ENCODE data around the gene TTC27. TPM values are rescaled to one million over a fixed set of nuclear protein-coding genes. Genes with fewer than 3 reads are reported as not detected.
"Not testable (repeated sequence)": the region's sequence is repeated elsewhere in the genome, so short reads cannot be mapped to it uniquely, and the experiment has no call there.

The TTC27 gene
- total RNA-seq (2014; rRNA removed; shearing (Covaris generic)), result 10.0 and 22.4 TPM in 2 replicates

GRCh38 chr2:32627814-32628579 is at the start of gene TTC27:
TSS of gene TTC27 (plus strand) at chr2:32628050. CDS start at chr2:32628293, 243 bp downstream.
- peak; percentile 97 for DNase-seq (ENCODE audit: low spot score)
- in situ Hi-C loops (cut with HindIII; ENCODE audit: low sequenced_read_pairs), result no loop called here

DNA sequence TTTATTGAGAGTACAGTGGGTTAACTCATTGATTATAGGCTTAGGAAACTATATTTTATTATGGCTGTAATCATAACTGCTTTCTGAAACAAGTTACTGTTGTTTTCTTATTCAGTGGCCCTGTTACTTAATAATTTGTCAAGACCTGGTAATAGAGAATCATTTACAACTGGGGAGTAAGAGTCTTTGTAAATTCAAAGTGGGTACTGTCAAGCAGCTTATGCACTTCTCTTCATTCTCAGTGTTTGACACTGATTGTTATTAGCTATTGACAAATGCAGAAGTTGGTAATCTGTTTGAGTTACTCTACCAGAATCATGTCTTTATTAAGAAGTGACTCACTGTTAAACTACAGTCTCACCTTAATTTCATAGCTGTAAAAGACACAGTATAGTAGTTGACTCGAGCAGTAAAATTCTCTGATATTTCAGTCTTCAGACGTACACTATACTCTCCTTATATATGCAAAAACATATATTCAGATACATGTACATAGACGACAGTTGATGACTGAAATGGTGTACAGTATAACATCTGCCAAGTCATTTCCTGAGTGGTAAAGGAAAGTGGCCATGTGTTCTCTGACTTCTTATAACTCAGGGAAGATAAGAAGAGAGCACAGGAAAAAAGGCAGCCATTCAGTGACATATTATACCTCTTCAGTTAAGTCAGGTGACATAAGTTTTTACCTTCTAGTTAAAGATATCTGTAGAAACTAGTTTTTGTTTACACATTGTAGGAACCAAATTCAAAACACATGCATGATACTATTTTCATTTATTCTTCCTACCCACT is 36.0 kb upstream of the TTC27 start:
- DNase-seq (ENCODE audit: low spot score), result no peak
- in situ Hi-C loops (cut with HindIII; ENCODE audit: low sequenced_read_pairs), result no loop called here

GRCh38 chr2:32594573-32594972 is 33.3 kb upstream of the TTC27 start:
- in situ Hi-C loops (cut with HindIII; ENCODE audit: low sequenced_read_pairs), result no loop called here
- no peak for DNase-seq (ENCODE audit: low spot score)

DNA sequence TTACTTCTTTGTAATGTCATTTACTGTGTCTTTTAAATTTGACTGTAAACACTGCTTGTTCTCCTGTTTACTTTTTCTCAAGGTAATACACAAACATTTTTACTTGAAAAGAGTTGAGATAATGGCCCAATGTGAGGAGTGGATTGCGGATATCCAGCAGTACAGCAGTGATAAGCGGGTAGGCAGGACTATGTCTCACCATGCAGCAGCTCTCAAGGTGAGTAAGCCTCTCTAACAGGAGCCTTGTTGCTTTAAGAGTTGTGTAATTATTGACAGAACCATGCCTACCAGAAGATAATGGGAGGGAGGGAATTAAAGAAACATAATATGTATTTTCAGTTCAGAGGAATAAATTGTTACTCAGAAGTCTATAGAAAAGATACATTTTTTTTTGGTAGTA is 16.5 kb upstream of the TTC27 start:
- no peak for DNase-seq (ENCODE audit: low spot score)
- in situ Hi-C loops (cut with HindIII; ENCODE audit: low sequenced_read_pairs), result no loop called here

- in situ Hi-C loops (cut with HindIII; ENCODE audit: low sequenced_read_pairs), result no loop called here
- no peak for DNase-seq (ENCODE audit: low spot score)
These were observed 16.1 kb upstream of the TTC27 start for GRCh38 chr2:32611771-32612170.

- DNase-seq (ENCODE audit: low spot score), result no peak
- in situ Hi-C loops (cut with HindIII; ENCODE audit: low sequenced_read_pairs), result no loop called here
These were observed 13.8 kb upstream of the TTC27 start for GRCh38 chr2:32614084-32614483.

DNA sequence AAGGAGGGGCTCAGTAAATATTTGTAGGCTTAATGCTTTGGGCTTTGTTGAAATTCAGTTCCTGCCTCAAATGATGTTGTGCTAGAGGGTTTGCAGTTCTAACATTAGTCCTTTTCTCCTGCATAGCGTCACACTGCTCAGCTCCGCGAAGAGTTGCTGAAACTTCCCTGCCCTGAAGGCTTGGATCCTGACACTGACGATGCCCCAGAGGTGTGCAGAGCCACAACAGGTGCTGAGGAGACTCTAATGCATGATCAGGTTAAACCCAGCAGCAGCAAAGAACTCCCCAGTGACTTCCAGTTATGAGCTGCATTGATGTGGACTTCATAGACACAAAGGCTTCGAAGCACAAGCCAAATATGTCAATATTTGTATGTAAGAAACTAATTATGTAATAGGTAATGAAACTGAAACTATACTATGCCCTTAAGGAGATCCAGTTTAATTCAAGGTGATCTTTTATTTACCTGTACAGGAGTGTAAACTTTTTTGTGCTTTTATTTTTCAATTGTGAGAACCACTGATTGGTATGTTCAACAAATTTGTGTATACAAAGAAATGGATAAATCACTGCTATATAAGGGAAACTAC is 10.2 kb upstream of the TTC27 start:
- DNase-seq (ENCODE audit: low spot score), result no peak
- in situ Hi-C loops (cut with HindIII; ENCODE audit: low sequenced_read_pairs), result no loop called here

DNA sequence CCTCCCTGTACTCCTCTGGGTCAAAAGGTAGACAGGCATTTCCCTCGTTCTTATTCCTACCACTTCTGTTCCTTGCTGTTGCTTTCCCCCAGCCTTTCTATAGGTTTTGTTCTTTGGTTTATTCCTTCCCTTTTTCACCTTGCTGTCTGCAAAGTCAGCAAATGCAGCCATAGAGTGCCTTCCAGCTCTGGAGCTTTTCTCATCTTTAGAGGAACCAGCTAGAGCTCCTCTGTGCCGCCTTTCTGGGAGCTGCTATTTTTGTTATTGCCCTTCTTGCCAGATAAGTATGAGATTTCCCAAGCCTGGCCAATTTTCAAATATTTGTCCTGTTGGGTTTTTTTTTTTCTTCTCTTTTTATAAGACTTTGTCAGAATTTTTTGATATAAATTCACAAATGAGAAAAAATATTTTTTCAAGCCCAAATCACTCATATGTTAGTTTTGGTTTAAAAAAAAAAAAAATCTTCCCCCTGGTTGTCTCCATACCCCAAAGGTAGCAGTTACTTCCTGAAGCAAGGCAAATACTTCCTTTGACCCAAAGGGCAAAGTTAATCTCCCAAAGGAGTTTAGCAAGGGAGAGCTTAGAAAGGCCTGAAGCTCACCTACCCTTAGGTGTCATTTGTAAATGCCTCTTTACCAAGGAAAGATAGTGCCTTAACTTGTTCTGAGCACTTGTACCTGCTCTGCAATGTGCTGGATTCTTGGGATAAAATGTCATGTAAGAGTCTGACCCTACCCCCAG is 5.1 kb upstream of the TTC27 start:
- in situ Hi-C loops (cut with HindIII; ENCODE audit: low sequenced_read_pairs), result no loop called here

DNA sequence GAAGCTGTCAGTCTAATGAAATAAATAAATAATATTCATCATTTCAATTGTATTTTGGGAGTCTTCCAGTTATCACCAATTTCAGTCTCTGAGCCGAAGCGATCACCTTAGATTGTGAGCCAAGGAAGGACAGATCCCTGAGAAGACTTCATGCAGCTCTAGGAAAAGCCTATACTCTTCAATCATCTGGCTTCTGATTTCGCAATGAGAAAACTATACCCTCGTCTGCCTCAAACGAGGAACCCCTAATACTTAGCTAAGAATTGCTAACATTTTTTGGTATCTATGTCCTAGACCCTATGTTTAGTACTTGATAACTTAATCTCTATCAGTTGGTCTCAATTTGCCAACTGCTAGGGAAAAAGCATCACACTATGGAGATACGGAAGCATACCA is 4.5 kb upstream of the TTC27 start:
- in situ Hi-C loops (cut with HindIII; ENCODE audit: low sequenced_read_pairs), result no loop called here
- DNase-seq (ENCODE audit: low spot score), result no peak

More for the DNA sequence above, 5.1 kb upstream of the TTC27 start:
- DNase-seq (ENCODE audit: low spot score), result no peak

- in situ Hi-C loops (cut with HindIII; ENCODE audit: low sequenced_read_pairs), result no loop called here
- DNase-seq (ENCODE audit: low spot score), result no peak
These were observed 3.0 kb upstream of the TTC27 start for GRCh38 chr2:32624812-32625211.

- DNase-seq (ENCODE audit: low spot score), result no peak
- in situ Hi-C loops (cut with HindIII; ENCODE audit: low sequenced_read_pairs), result no loop called here
These were observed 1.1 kb upstream of the TTC27 start for GRCh38 chr2:32626639-32627221.

GRCh38 chr2:32627441-32627813 is 423 bp upstream of the TTC27 start:
- in situ Hi-C loops (cut with HindIII; ENCODE audit: low sequenced_read_pairs), result no loop called here
- DNase-seq (ENCODE audit: low spot score), result no peak

DNA sequence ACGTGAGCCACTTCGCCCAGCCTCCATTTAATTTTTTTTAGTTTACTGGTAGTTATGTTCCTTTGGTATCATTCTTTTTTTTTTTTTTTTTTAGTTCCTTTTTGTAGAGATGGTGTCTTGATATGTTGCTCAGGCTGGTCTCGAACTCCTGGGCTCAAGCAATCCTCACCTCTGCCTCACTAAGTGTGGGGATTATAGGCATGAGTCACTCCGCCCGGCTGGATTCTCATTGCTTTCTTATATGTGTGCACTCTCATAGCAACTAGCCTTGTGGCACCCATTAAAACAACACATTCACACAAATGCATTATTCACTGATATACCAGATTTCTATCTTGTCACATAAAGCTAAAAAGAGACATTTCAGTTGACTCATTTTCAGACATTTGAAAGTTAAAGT is 4.2 kb downstream of the TTC27 start:
- in situ Hi-C loops (cut with HindIII; ENCODE audit: low sequenced_read_pairs), result no loop called here
- DNase-seq (ENCODE audit: low spot score), result no peak

DNA sequence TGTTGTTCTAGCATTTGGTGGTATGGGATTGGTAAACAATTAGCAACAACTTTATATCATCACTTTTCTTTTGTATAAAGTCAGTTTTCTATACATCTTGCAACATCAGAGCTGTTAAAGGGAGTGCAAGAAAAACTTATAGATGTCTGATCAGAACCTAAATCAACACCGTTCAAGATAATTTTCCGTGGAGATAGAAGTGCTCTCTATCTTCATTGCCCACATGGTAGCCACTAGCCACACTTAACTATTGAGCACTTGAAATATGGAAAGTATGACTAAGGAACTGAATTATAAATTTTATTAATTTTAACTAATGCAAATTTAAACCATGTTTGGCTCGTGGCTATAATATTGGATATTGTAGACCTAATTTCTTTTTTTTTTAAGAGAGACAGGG is 5.2 kb downstream of the TTC27 start:
- in situ Hi-C loops (cut with HindIII; ENCODE audit: low sequenced_read_pairs), result no loop called here
- DNase-seq (ENCODE audit: low spot score), result no peak

DNA sequence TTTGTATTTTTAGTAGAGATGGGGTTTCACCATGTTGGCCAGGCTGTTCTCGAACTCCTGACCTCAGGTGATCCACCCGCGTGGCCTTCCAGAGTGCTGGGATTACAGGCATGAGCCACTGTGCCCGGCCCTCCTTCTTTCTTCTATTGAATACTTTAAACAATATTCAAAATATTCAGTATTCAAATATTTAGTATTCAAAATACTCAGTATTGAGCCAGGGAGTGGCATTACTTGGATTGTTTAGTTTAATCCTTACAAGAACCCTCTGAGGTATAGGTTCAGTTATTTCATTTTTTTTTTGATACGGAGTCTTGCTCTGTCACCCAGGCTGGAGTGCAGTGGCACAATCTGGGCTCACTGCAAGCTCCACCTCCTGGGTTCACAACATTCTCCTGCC is 10.7 kb downstream of the TTC27 start:
- in situ Hi-C loops (cut with HindIII; ENCODE audit: low sequenced_read_pairs); DNase-seq (ENCODE audit: low spot score): not testable (repeated sequence)

- in situ Hi-C loops (cut with HindIII; ENCODE audit: low sequenced_read_pairs), result no loop called here
- no peak for DNase-seq (ENCODE audit: low spot score)
These were observed 13.3 kb downstream of the TTC27 start for GRCh38 chr2:32641180-32641579.

DNA sequence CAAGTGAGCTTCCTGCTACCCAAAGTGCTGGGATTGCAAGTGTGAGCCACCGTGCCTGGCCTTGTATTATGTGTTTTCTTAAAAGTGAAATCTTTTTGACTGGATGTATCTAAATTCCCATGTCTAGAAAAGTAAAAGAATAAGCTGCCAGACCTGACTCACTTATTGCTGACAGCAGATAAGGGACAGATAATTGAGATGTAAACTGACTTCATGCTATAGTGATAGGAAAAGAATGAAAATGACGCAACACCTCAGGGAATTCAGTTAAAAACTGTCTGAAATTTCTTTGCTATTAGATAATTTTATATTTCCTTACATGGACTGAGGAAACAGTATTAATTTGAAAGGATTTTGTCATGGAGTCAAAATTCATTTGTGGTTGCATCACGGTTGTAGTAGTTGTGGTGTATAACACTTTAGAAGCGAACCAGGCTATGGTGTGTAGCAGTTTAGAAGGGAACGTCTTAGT is 19.4 kb downstream of the TTC27 start:
- in situ Hi-C loops (cut with HindIII; ENCODE audit: low sequenced_read_pairs), result no loop called here
- no peak for DNase-seq (ENCODE audit: low spot score)

GRCh38 chr2:32652555-32653209 is 24.8 kb downstream of the TTC27 start:
- in situ Hi-C loops (cut with HindIII; ENCODE audit: low sequenced_read_pairs), result no loop called here
- no peak for DNase-seq (ENCODE audit: low spot score)

GRCh38 chr2:32656069-32656468 is 28.2 kb downstream of the TTC27 start:
- in situ Hi-C loops (cut with HindIII; ENCODE audit: low sequenced_read_pairs), result no loop called here

More at GRCh38 chr2:32656069-32656468, 28.2 kb downstream of the TTC27 start:
- no peak for DNase-seq (ENCODE audit: low spot score)
